ENCODE measurements around the gene NT5C1B. TPM values are rescaled to one million over a fixed set of nuclear protein-coding genes. Genes with fewer than 3 reads are reported as not detected.
A peak's percentile ranks its signal among the peaks of the same experiment; 100 is the strongest.

The NT5C1B gene
- total RNA-seq, 1 experiment from 2014 or later: not detected

- Histone ChIP-seq H3K27me3 (ENCODE audit: low read length) (no peaks in the 10 kb centered on the region), H3K9me3 (ENCODE audit: low read length) (no peaks in the 10 kb centered on the region), H3K9me2 (replicated peaks; ENCODE audit: insufficient read depth, low read length) (no peaks in the 10 kb centered on the region), H3K27ac (ENCODE audit: low read length) (no peak overlapping the region), H3K79me2 (ENCODE audit: low read length) (peaks cover 26% of the 10 kb centered on the region), H2AFZ (ENCODE audit: low read length) (no peak overlapping the region), H3K4me3 (ENCODE audit: low read length) (no peak overlapping the region), H3K4me1 (ENCODE audit: low read length) (peaks cover 19% of the 10 kb centered on the region), H3K9ac (ENCODE audit: low read length) (no peak overlapping the region), H3K36me3 (ENCODE audit: insufficient read depth, low read length) (peaks cover 7% of the 10 kb centered on the region; the same call in 1 of the 2 replicates), H4K20me1 (ENCODE audit: insufficient read depth, low read depth, low read length) (0 out of 2 replicates have a peak, but pooled peaks cover 2% of the 10 kb centered on the region), H3K4me2 (ENCODE audit: low read depth, low read length, poor library complexity, severe bottlenecking) (no peak overlapping the region)
- DNase-seq: no peak
Measured at GRCh38 chr2:18557121-18557520, 32.2 kb downstream of the NT5C1B start.

- H3K4me2 ChIP-seq (ENCODE audit: low read depth, low read length, poor library complexity, severe bottlenecking): no peak overlapping the region
- H3K9ac ChIP-seq (ENCODE audit: low read length): no peak overlapping the region
- 0 out of 2 replicates have a peak, but pooled peaks cover 2% of the 10 kb centered on the region for H4K20me1 ChIP-seq (ENCODE audit: insufficient read depth, low read depth, low read length)
- no peak overlapping the region for H2AFZ ChIP-seq (ENCODE audit: low read length)
- no peaks in the 10 kb centered on the region for H3K9me3 ChIP-seq (ENCODE audit: low read length)
- DNase-seq: no peak
- H3K4me3 ChIP-seq (ENCODE audit: low read length): no peak overlapping the region
- H3K27me3 ChIP-seq (ENCODE audit: low read length): no peaks in the 10 kb centered on the region
- H3K27ac ChIP-seq (ENCODE audit: low read length): no peak overlapping the region
- peaks cover 7% of the 10 kb centered on the region; the same call in 1 of the 2 replicates for H3K36me3 ChIP-seq (ENCODE audit: insufficient read depth, low read length)
- peaks cover 4% of the 10 kb centered on the region; the same call in 1 of the 2 replicates for H3K79me2 ChIP-seq (ENCODE audit: low read length)
- H3K9me2 ChIP-seq (replicated peaks; ENCODE audit: insufficient read depth, low read length): no peaks in the 10 kb centered on the region
- no peaks in the 10 kb centered on the region for H3K4me1 ChIP-seq (ENCODE audit: low read length)
Measured at GRCh38 chr2:18552351-18553077, 36.9 kb downstream of the NT5C1B start.

- H3K9ac ChIP-seq (ENCODE audit: low read length): no peak overlapping the region
- H3K27me3 ChIP-seq (ENCODE audit: low read length): no peaks in the 10 kb centered on the region
- no peak overlapping the region for H3K4me3 ChIP-seq (ENCODE audit: low read length)
- peaks cover 6% of the 10 kb centered on the region; the same call in 1 of the 2 replicates for H3K36me3 ChIP-seq (ENCODE audit: insufficient read depth, low read length)
- no peak overlapping the region for H2AFZ ChIP-seq (ENCODE audit: low read length)
- H4K20me1 ChIP-seq (ENCODE audit: insufficient read depth, low read depth, low read length): 0 out of 2 replicates have a peak, but pooled peaks cover 2% of the 10 kb centered on the region
- H3K9me2 ChIP-seq (replicated peaks; ENCODE audit: insufficient read depth, low read length): no peaks in the 10 kb centered on the region
- no peak for DNase-seq
- peaks cover 6% of the 10 kb centered on the region for H3K4me1 ChIP-seq (ENCODE audit: low read length)
- H3K9me3 ChIP-seq (ENCODE audit: low read length): no peaks in the 10 kb centered on the region
- no peak overlapping the region for H3K27ac ChIP-seq (ENCODE audit: low read length)
- no peak overlapping the region for H3K4me2 ChIP-seq (ENCODE audit: low read depth, low read length, poor library complexity, severe bottlenecking)
- no peaks in the 10 kb centered on the region for H3K79me2 ChIP-seq (ENCODE audit: low read length)
Measured at GRCh38 chr2:18551623-18552022, 37.7 kb downstream of the NT5C1B start.

- H3K9me2 ChIP-seq (replicated peaks; ENCODE audit: insufficient read depth, low read length): no peaks in the 10 kb centered on the region
- no peaks in the 10 kb centered on the region for H3K79me2 ChIP-seq (ENCODE audit: low read length)
- H3K27ac ChIP-seq (ENCODE audit: low read length): no peak overlapping the region
- peaks cover 1% of the 10 kb centered on the region; the same call in 1 of the 2 replicates for H3K36me3 ChIP-seq (ENCODE audit: insufficient read depth, low read length)
- no peaks in the 10 kb centered on the region for H3K27me3 ChIP-seq (ENCODE audit: low read length)
- H3K9ac ChIP-seq (ENCODE audit: low read length): no peak overlapping the region
- H3K9me3 ChIP-seq (ENCODE audit: low read length): no peaks in the 10 kb centered on the region
- H3K4me2 ChIP-seq (ENCODE audit: low read depth, low read length, poor library complexity, severe bottlenecking): no peak overlapping the region
- no peak overlapping the region for H2AFZ ChIP-seq (ENCODE audit: low read length)
- DNase-seq: no peak
- H3K4me3 ChIP-seq (ENCODE audit: low read length): no peak overlapping the region
- 0 out of 2 replicates have a peak, but pooled peaks cover 2% of the 10 kb centered on the region for H4K20me1 ChIP-seq (ENCODE audit: insufficient read depth, low read depth, low read length)
- H3K4me1 ChIP-seq (ENCODE audit: low read length): peaks cover 11% of the 10 kb centered on the region
Measured at GRCh38 chr2:18551169-18551568, 38.2 kb downstream of the NT5C1B start.

GRCh38 chr2:18550433-18550832 is 38.9 kb downstream of the NT5C1B start:
- Histone ChIP-seq H3K4me3 (ENCODE audit: low read length) (no peak overlapping the region), H3K9ac (ENCODE audit: low read length) (no peak overlapping the region), H3K4me1 (ENCODE audit: low read length) (peaks cover 18% of the 10 kb centered on the region), H3K36me3 (ENCODE audit: insufficient read depth, low read length) (no peaks in the 10 kb centered on the region), H3K9me3 (ENCODE audit: low read length) (no peaks in the 10 kb centered on the region), H3K4me2 (ENCODE audit: low read depth, low read length, poor library complexity, severe bottlenecking) (no peak overlapping the region), H2AFZ (ENCODE audit: low read length) (no peak overlapping the region), H3K9me2 (replicated peaks; ENCODE audit: insufficient read depth, low read length) (no peaks in the 10 kb centered on the region), H4K20me1 (ENCODE audit: insufficient read depth, low read depth, low read length) (0 out of 2 replicates have a peak, but pooled peaks cover 2% of the 10 kb centered on the region), H3K27ac (ENCODE audit: low read length) (no peak overlapping the region), H3K27me3 (ENCODE audit: low read length) (no peaks in the 10 kb centered on the region), H3K79me2 (ENCODE audit: low read length) (no peaks in the 10 kb centered on the region)
- no peak for DNase-seq

GRCh38 chr2:18549083-18549482 is 40.3 kb downstream of the NT5C1B start:
- no peaks in the 10 kb centered on the region for H3K9me2 ChIP-seq (replicated peaks; ENCODE audit: insufficient read depth, low read length)
- no peaks in the 10 kb centered on the region for H3K9me3 ChIP-seq (ENCODE audit: low read length)
- H4K20me1 ChIP-seq (ENCODE audit: insufficient read depth, low read depth, low read length): no peaks in the 10 kb centered on the region
- no peak overlapping the region for H3K27ac ChIP-seq (ENCODE audit: low read length)
- no peaks in the 10 kb centered on the region for H3K79me2 ChIP-seq (ENCODE audit: low read length)
- no peak overlapping the region for H3K4me2 ChIP-seq (ENCODE audit: low read depth, low read length, poor library complexity, severe bottlenecking)
- H3K36me3 ChIP-seq (ENCODE audit: insufficient read depth, low read length): no peaks in the 10 kb centered on the region
- no peak overlapping the region for H3K4me3 ChIP-seq (ENCODE audit: low read length)
- DNase-seq: no peak
- no peak overlapping the region for H3K9ac ChIP-seq (ENCODE audit: low read length)
- H3K27me3 ChIP-seq (ENCODE audit: low read length): no peaks in the 10 kb centered on the region
- H2AFZ ChIP-seq (ENCODE audit: low read length): no peak overlapping the region
- H3K4me1 ChIP-seq (ENCODE audit: low read length): peaks cover 18% of the 10 kb centered on the region

GRCh38 chr2:18548621-18549020 is 40.7 kb downstream of the NT5C1B start:
- Histone ChIP-seq H3K4me2 (ENCODE audit: low read depth, low read length, poor library complexity, severe bottlenecking) (no peak overlapping the region), H3K36me3 (ENCODE audit: insufficient read depth, low read length) (no peaks in the 10 kb centered on the region), H3K27ac (ENCODE audit: low read length) (no peak overlapping the region), H3K79me2 (ENCODE audit: low read length) (no peaks in the 10 kb centered on the region), H3K9me2 (replicated peaks; ENCODE audit: insufficient read depth, low read length) (no peaks in the 10 kb centered on the region), H3K27me3 (ENCODE audit: low read length) (no peaks in the 10 kb centered on the region), H3K4me3 (ENCODE audit: low read length) (no peak overlapping the region), H3K4me1 (ENCODE audit: low read length) (peaks cover 18% of the 10 kb centered on the region), H3K9ac (ENCODE audit: low read length) (no peak overlapping the region), H3K9me3 (ENCODE audit: low read length) (no peaks in the 10 kb centered on the region), H2AFZ (ENCODE audit: low read length) (no peak overlapping the region), H4K20me1 (ENCODE audit: insufficient read depth, low read depth, low read length) (no peaks in the 10 kb centered on the region)
- DNase-seq: no peak

GRCh38 chr2:18546567-18546966 is 42.8 kb downstream of the NT5C1B start:
- Histone ChIP-seq H3K36me3 (ENCODE audit: insufficient read depth, low read length) (no peaks in the 10 kb centered on the region), H3K9ac (ENCODE audit: low read length) (peak overlapping the region; percentile 32; the same call in 1 of the 2 replicates), H3K79me2 (ENCODE audit: low read length) (no peaks in the 10 kb centered on the region), H3K4me3 (ENCODE audit: low read length) (peak overlapping the region; percentile 18; the same call in 1 of the 2 replicates), H3K27ac (ENCODE audit: low read length) (peak overlapping the region; percentile 61), H3K4me1 (ENCODE audit: low read length) (peaks cover 18% of the 10 kb centered on the region), H3K27me3 (ENCODE audit: low read length) (no peaks in the 10 kb centered on the region), H3K9me3 (ENCODE audit: low read length) (no peaks in the 10 kb centered on the region), H4K20me1 (ENCODE audit: insufficient read depth, low read depth, low read length) (no peaks in the 10 kb centered on the region), H3K9me2 (replicated peaks; ENCODE audit: insufficient read depth, low read length) (no peaks in the 10 kb centered on the region), H3K4me2 (ENCODE audit: low read depth, low read length, poor library complexity, severe bottlenecking) (peak overlapping the region; percentile 55), H2AFZ (ENCODE audit: low read length) (peak overlapping the region; percentile 85)
- no peak for DNase-seq

Data from Karpas-422 (cell line).